GM12878 (cell line): ENCODE measurements around the gene SLCO3A1.

ENCODE experiments used
- HCFC1 ChIP-seq: fragments of 150-350 bp; IDR thresholded peaks from 2 replicates; pipeline ENCODE4 v1.6.1; 2014; ENCODE audit warnings: low read length
- NR2C2 ChIP-seq: IDR thresholded peaks from 2 replicates; pipeline ENCODE4 v1.6.1; 2011; ENCODE audit warnings: borderline replicate concordance, low read depth; ENCODE audit not compliant: control insufficient read depth, insufficient read length
- POLR2A ChIP-seq: IDR thresholded peaks from 2 replicates; pipeline ENCODE4 v1.6.1; 2011; ENCODE audit warnings: low read depth, mild to moderate bottlenecking, low read length
- SIN3A ChIP-seq: IDR thresholded peaks from 2 replicates; pipeline ENCODE4 v1.6.1; 2012; ENCODE audit warnings: low read depth, low read length, improper control_type of control experiment
- SMC3 ChIP-seq: IDR thresholded peaks from 2 replicates; pipeline ENCODE4 v1.6.1; 2011; ENCODE audit warnings: low read length, improper control_type of control experiment, borderline replicate concordance

DNA sequence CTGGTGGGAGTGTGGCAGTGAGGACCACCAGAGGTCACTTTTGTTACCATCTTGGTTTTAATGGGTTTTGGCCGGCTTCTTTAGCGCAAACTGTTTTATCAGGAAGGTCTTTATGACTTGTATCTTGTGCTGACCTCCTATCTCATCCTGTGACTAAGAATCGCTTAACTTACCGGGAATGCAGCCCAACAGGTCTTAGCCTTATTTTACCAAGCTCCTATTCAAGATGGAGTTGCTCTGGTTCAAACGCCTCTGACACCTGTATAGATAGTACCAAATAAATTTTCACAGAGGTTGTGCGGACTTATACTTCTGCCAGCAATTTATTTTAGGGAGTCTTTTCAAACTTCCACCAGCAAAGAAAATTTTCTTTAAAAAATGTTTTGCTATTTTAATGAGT is 13.6 kb upstream of the SLCO3A1 start:
- no peak for TF ChIP-seq SMC3
- TF ChIP-seq POLR2A: no peak
- TF ChIP-seq HCFC1: no peak
- no peak for TF ChIP-seq SIN3A
- TF ChIP-seq NR2C2: no peak
